HEK293 (cell line): Measurements from ENCODE around the gene L2HGDH.

Experiments
- BCL11B ChIP-seq: fragments of 450-650 bp; formaldehyde crosslinking; IDR thresholded peaks from 2 replicates; pipeline ENCODE4 v1.5.1; 2016; ENCODE audit warnings: low read depth, missing biosample characterization, missing genetic modification characterization
- BCL6B ChIP-seq: fragments of 450-650 bp; formaldehyde crosslinking; IDR thresholded peaks from 2 replicates; pipeline ENCODE4 v1.5.1; 2017; ENCODE audit warnings: missing biosample characterization, missing genetic modification characterization
- HOXA7 ChIP-seq: sonication (generic); formaldehyde crosslinking; IDR thresholded peaks from 2 replicates; pipeline ENCODE4 v1.8.1; 2022; ENCODE audit warnings: missing genetic modification reagents, borderline replicate concordance
- HOXD13 ChIP-seq: sonication (generic); formaldehyde crosslinking; IDR thresholded peaks from 2 replicates; pipeline ENCODE4 v1.8.0; 2022; ENCODE audit warnings: missing genetic modification reagents, borderline replicate concordance
- KLF16 ChIP-seq: fragments of 450-650 bp; formaldehyde crosslinking; IDR thresholded peaks from 2 replicates; pipeline ENCODE4 v1.5.1; 2017; ENCODE audit warnings: missing biosample characterization, missing genetic modification characterization
- SALL2 ChIP-seq: fragments of 450-650 bp; formaldehyde crosslinking; IDR thresholded peaks from 2 replicates; pipeline ENCODE4 v1.5.0; 2017; ENCODE audit warnings: missing biosample characterization, mild to moderate bottlenecking, missing genetic modification characterization, borderline replicate concordance
- WT1 ChIP-seq: fragments of 450-650 bp; formaldehyde crosslinking; IDR thresholded peaks from 2 replicates; pipeline ENCODE4 v1.5.1; 2016; ENCODE audit warnings: missing biosample characterization, missing genetic modification characterization
- ZBTB21 ChIP-seq: fragments of 450-650 bp; formaldehyde crosslinking; IDR thresholded peaks from 2 replicates; pipeline ENCODE4 v1.5.1; 2017; ENCODE audit warnings: missing biosample characterization, missing genetic modification characterization
- ZEB2 ChIP-seq: fragments of 450-650 bp; formaldehyde crosslinking; IDR thresholded peaks from 2 replicates; pipeline ENCODE4 v1.5.1; 2016; ENCODE audit warnings: missing biosample characterization, missing genetic modification characterization
- ZFP41 ChIP-seq: fragments of 450-650 bp; formaldehyde crosslinking; IDR thresholded peaks from 2 replicates; pipeline ENCODE4 v1.5.1; 2016; ENCODE audit warnings: missing biosample characterization, missing genetic modification characterization, borderline replicate concordance
- ZNF157 ChIP-seq: fragments of 450-650 bp; formaldehyde crosslinking; IDR thresholded peaks from 2 replicates; pipeline ENCODE4 v1.5.1; 2016; ENCODE audit warnings: missing biosample characterization, missing genetic modification characterization
- ZNF214 ChIP-seq: fragments of 450-650 bp; formaldehyde crosslinking; IDR thresholded peaks from 2 replicates; pipeline ENCODE4 v1.5.1; 2017; ENCODE audit warnings: missing biosample characterization, mild to moderate bottlenecking, missing genetic modification characterization, borderline replicate concordance
- ZNF223 ChIP-seq: fragments of 450-650 bp; formaldehyde crosslinking; IDR thresholded peaks from 2 replicates; pipeline ENCODE4 v1.5.1; 2016; ENCODE audit warnings: missing biosample characterization, missing genetic modification characterization
- ZNF24 ChIP-seq: fragments of 450-650 bp; formaldehyde crosslinking; IDR thresholded peaks from 2 replicates; pipeline ENCODE4 v1.5.1; 2016; ENCODE audit warnings: missing biosample characterization, missing genetic modification characterization
- ZNF266 ChIP-seq: fragments of 450-650 bp; formaldehyde crosslinking; IDR thresholded peaks from 2 replicates; pipeline ENCODE4 v1.5.1; 2016; ENCODE audit warnings: missing biosample characterization, missing genetic modification characterization, low read depth
- ZNF341 ChIP-seq: fragments of 450-650 bp; formaldehyde crosslinking; IDR thresholded peaks from 2 replicates; pipeline ENCODE4; 2016; ENCODE audit warnings: low read depth, missing biosample characterization, missing genetic modification characterization
- ZNF394 ChIP-seq: fragments of 450-650 bp; formaldehyde crosslinking; IDR thresholded peaks from 2 replicates; pipeline ENCODE4 v1.5.1; 2016; ENCODE audit warnings: missing biosample characterization, missing genetic modification characterization, mild to moderate bottlenecking, moderate library complexity, borderline replicate concordance
- ZNF398 ChIP-seq: fragments of 450-650 bp; formaldehyde crosslinking; IDR thresholded peaks from 2 replicates; pipeline ENCODE4 v1.5.1; 2017; ENCODE audit warnings: missing biosample characterization, missing genetic modification characterization
- ZNF488 ChIP-seq: fragments of 450-650 bp; formaldehyde crosslinking; IDR thresholded peaks from 2 replicates; pipeline ENCODE4 v1.5.1; 2016; ENCODE audit warnings: missing biosample characterization, missing genetic modification characterization
- ZNF660 ChIP-seq: fragments of 450-650 bp; IDR thresholded peaks from 2 replicates; pipeline ENCODE4 v1.5.1; 2018; ENCODE audit warnings: missing biosample characterization, mild to moderate bottlenecking, missing genetic modification characterization
- ZNF692 ChIP-seq: fragments of 450-650 bp; formaldehyde crosslinking; IDR thresholded peaks from 2 replicates; pipeline ENCODE4 v1.5.1; 2016; ENCODE audit warnings: missing biosample characterization, missing genetic modification characterization
- ZNF830 ChIP-seq: fragments of 450-650 bp; IDR thresholded peaks from 2 replicates; pipeline ENCODE4 v1.5.0; 2018; ENCODE audit warnings: missing biosample characterization, missing genetic modification characterization, low read depth, mild to moderate bottlenecking, moderate library complexity
- TF ChIP-seq, protein P1 (sequence below): IDR thresholded peaks from 2 replicates; pipeline ENCODE4 v1.6.1; 2011; ENCODE audit warnings: mild to moderate bottlenecking, low read depth, low read length, borderline replicate concordance
- TF ChIP-seq, protein P2 (sequence below): fragments of 450-650 bp; formaldehyde crosslinking; IDR thresholded peaks from 2 replicates; pipeline ENCODE4 v1.5.1; 2016; ENCODE audit warnings: missing biosample characterization, missing genetic modification characterization, borderline replicate concordance
- TF ChIP-seq, protein P3 (sequence below): fragments of 450-650 bp; IDR thresholded peaks from 2 replicates; pipeline ENCODE4 v1.5.1; 2018; ENCODE audit warnings: missing biosample characterization, missing genetic modification characterization
- TF ChIP-seq, protein P4 (sequence below): fragments of 450-650 bp; formaldehyde crosslinking; IDR thresholded peaks from 2 replicates; pipeline ENCODE4 v1.5.1; 2016; ENCODE audit warnings: missing biosample characterization, missing genetic modification characterization

L2HGDH gene

GRCh38 chr14:50321009-50321660, 9.1 kb upstream of the L2HGDH start (continued):
- TF ChIP-seq ZNF223 (tag by site-specific recombination) (no peak), ZNF214 (tag by site-specific recombination) (no peak), ZEB2 (peak; percentile 93), ZBTB21 (peak; percentile 80), ZNF24 (peak; percentile 93), ZFP41 (tag by site-specific recombination) (no peak), KLF16 (tag by site-specific recombination) (no peak), ZNF660 (tag by site-specific recombination) (peak; percentile 91), ZNF398 (tag by site-specific recombination) (no peak; the same call in 1 of the 2 replicates), WT1 (tag by site-specific recombination) (peak; percentile 53; the same call in 1 of the 2 replicates), ZNF266 (no peak), SALL2 (tag by site-specific recombination) (no peak), ZNF157 (tag by site-specific recombination) (no peak), HOXA7 (CRISPR knock-in tag) (no peak), BCL11B (tag by site-specific recombination) (no peak), ZNF394 (tag by site-specific recombination) (peak; percentile 81; the same call in 1 of the 2 replicates), HOXD13 (no peak), ZNF341 (no peak), BCL6B (tag by site-specific recombination) (no peak), ZNF692 (tag by site-specific recombination) (0 out of 2 replicates have a peak, but pooled peaks have one; percentile 38), ZNF488 (tag by site-specific recombination) (no peak), ZNF830 (no peak)
- TF ChIP-seq, protein P1, sequence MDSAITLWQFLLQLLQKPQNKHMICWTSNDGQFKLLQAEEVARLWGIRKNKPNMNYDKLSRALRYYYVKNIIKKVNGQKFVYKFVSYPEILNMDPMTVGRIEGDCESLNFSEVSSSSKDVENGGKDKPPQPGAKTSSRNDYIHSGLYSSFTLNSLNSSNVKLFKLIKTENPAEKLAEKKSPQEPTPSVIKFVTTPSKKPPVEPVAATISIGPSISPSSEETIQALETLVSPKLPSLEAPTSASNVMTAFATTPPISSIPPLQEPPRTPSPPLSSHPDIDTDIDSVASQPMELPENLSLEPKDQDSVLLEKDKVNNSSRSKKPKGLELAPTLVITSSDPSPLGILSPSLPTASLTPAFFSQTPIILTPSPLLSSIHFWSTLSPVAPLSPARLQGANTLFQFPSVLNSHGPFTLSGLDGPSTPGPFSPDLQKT = no peak
- TF ChIP-seq, protein P2, sequence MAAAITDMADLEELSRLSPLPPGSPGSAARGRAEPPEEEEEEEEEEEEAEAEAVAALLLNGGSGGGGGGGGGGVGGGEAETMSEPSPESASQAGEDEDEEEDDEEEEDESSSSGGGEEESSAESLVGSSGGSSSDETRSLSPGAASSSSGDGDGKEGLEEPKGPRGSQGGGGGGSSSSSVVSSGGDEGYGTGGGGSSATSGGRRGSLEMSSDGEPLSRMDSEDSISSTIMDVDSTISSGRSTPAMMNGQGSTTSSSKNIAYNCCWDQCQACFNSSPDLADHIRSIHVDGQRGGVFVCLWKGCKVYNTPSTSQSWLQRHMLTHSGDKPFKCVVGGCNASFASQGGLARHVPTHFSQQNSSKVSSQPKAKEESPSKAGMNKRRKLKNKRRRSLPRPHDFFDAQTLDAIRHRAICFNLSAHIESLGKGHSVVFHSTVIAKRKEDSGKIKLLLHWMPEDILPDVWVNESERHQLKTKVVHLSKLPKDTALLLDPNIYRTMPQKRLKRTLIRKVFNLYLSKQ (tag by site-specific recombination) = no peak
- TF ChIP-seq, protein P3, sequence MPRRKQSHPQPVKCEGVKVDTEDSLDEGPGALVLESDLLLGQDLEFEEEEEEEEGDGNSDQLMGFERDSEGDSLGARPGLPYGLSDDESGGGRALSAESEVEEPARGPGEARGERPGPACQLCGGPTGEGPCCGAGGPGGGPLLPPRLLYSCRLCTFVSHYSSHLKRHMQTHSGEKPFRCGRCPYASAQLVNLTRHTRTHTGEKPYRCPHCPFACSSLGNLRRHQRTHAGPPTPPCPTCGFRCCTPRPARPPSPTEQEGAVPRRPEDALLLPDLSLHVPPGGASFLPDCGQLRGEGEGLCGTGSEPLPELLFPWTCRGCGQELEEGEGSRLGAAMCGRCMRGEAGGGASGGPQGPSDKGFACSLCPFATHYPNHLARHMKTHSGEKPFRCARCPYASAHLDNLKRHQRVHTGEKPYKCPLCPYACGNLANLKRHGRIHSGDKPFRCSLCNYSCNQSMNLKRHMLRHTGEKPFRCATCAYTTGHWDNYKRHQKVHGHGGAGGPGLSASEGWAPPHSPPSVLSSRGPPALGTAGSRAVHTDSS (tag by site-specific recombination) = no peak
- TF ChIP-seq, protein P4, sequence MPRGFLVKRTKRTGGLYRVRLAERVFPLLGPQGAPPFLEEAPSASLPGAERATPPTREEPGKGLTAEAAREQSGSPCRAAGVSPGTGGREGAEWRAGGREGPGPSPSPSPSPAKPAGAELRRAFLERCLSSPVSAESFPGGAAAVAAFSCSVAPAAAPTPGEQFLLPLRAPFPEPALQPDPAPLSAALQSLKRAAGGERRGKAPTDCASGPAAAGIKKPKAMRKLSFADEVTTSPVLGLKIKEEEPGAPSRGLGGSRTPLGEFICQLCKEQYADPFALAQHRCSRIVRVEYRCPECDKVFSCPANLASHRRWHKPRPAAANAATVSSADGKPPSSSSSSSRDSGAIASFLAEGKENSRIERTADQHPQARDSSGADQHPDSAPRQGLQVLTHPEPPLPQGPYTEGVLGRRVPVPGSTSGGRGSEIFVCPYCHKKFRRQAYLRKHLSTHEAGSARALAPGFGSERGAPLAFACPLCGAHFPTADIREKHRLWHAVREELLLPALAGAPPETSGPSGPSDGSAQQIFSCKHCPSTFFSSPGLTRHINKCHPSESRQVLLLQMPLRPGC (tag by site-specific recombination) = peak; percentile 65; the same call in 1 of the 2 replicates
